DOHH2 (cell line): Measurements from ENCODE around the gene ZBTB25.

Experiments used
- H3F3A ChIP-seq: fragments of 200-600 bp; sonication (generic), shearing (Covaris generic); 2 replicates; pipeline ENCODE4 v1.6.0; 2016; ENCODE audit warnings: antibody characterized with exemption, mild to moderate bottlenecking; ENCODE audit not compliant: control insufficient read depth, insufficient read depth
- H3K27ac ChIP-seq: fragments of 200-600 bp; sonication (generic); 2 replicates; pipeline ENCODE4 v1.5.1; 2014; ENCODE audit warnings: low read depth, mild to moderate bottlenecking, low read length, moderate library complexity
- H3K27me3 ChIP-seq: fragments of 200-600 bp; sonication (generic); 2 replicates; pipeline ENCODE4 v1.6.1; 2014; ENCODE audit warnings: mild to moderate bottlenecking, low read length, mixed read lengths; ENCODE audit not compliant: control insufficient read depth
- H3K36me3 ChIP-seq: fragments of 200-600 bp; sonication (generic); 2 replicates; pipeline ENCODE4 v1.6.1; 2014; ENCODE audit warnings: mild to moderate bottlenecking, low read length, moderate library complexity, mixed read lengths; ENCODE audit not compliant: control insufficient read depth
- H3K4me1 ChIP-seq: fragments of 200-600 bp; sonication (generic); 2 replicates; pipeline ENCODE4 v1.6.1; 2014; ENCODE audit warnings: mild to moderate bottlenecking, low read length, mixed read lengths; ENCODE audit not compliant: control insufficient read depth
- H3K4me2 ChIP-seq: fragments of 200-600 bp; sonication (generic); 2 replicates; pipeline ENCODE4 v1.6.0; 2014; ENCODE audit warnings: mild to moderate bottlenecking, low read length, moderate library complexity
- H3K4me3 ChIP-seq: fragments of 200-600 bp; sonication (generic); 2 replicates; pipeline ENCODE4 v1.5.1; 2014; ENCODE audit warnings: mild to moderate bottlenecking, low read length, mixed read lengths
- H3K79me2 ChIP-seq: fragments of 200-600 bp; sonication (generic); 2 replicates; pipeline ENCODE4 v1.6.1; 2014; ENCODE audit warnings: mild to moderate bottlenecking, low read length, mixed read lengths; ENCODE audit not compliant: control insufficient read depth
- H3K9me2 ChIP-seq: fragments of 200-600 bp; sonication (generic); replicated peaks from 2 replicates; pipeline ENCODE4 v1.6.1; 2014; ENCODE audit warnings: mild to moderate bottlenecking, low read length, mixed read lengths; ENCODE audit not compliant: control insufficient read depth
- H3K9me3 ChIP-seq: fragments of 200-600 bp; sonication (generic); 2 replicates; pipeline ENCODE4 v1.6.1; 2014; ENCODE audit warnings: antibody characterized with exemption, low read length, mixed read lengths; ENCODE audit not compliant: control insufficient read depth, insufficient read depth
- H4K20me1 ChIP-seq: fragments of 200-600 bp; sonication (generic); 2 replicates; pipeline ENCODE4 v1.6.0; 2014; ENCODE audit warnings: low read depth, mild to moderate bottlenecking, antibody characterized with exemption, low read length, moderate library complexity; ENCODE audit not compliant: control insufficient read depth, insufficient read depth
- CTCF ChIP-seq: fragments of 200-600 bp; sonication (generic); IDR thresholded peaks from one replicate; pipeline ENCODE4 v1.5.1; 2014; ENCODE audit warnings: antibody characterized with exemption, mild to moderate bottlenecking, low read depth, low read length; ENCODE audit not compliant: poor library complexity, severe bottlenecking
- EZH2phosphoT487 ChIP-seq: fragments of 200-600 bp; sonication (generic); IDR thresholded peaks from 2 replicates; pipeline ENCODE4 v1.6.1; 2017; ENCODE audit warnings: borderline replicate concordance, mild to moderate bottlenecking, antibody characterized with exemption, low read length, moderate library complexity, mixed read lengths

Gene ZBTB25

GRCh38 chr14:64459405-64460136, 44.1 kb downstream of the ZBTB25 start:
- H3K4me3 ChIP-seq, result no peak overlapping the region
- no peaks in the 10 kb centered on the region for H3K9me3 ChIP-seq
- H3K36me3 ChIP-seq, result peaks cover 65% of the 10 kb centered on the region
- TF ChIP-seq CTCF (no peak), EZH2phosphoT487 (no peak)
- no peaks in the 10 kb centered on the region for H3K79me2 ChIP-seq
- H3F3A ChIP-seq, result peaks cover 16% of the 10 kb centered on the region; the same call in 1 of the 2 replicates
- no peaks in the 10 kb centered on the region for H3K9me2 ChIP-seq
- H3K4me1 ChIP-seq, result peaks cover 27% of the 10 kb centered on the region
- H3K4me2 ChIP-seq, result no peak overlapping the region
- no peaks in the 10 kb centered on the region for H4K20me1 ChIP-seq
- no peak overlapping the region for H3K27ac ChIP-seq
- H3K27me3 ChIP-seq, result no peaks in the 10 kb centered on the region

- no peak overlapping the region for H3K4me2 ChIP-seq
- no peak overlapping the region for H3K4me3 ChIP-seq
- no peaks in the 10 kb centered on the region for H3K79me2 ChIP-seq
- no peaks in the 10 kb centered on the region for H4K20me1 ChIP-seq
- H3K4me1 ChIP-seq, result peaks cover 9% of the 10 kb centered on the region
- no peaks in the 10 kb centered on the region for H3K9me3 ChIP-seq
- H3K27me3 ChIP-seq, result no peaks in the 10 kb centered on the region
- no peaks in the 10 kb centered on the region for H3K9me2 ChIP-seq
- TF ChIP-seq CTCF (no peak), EZH2phosphoT487 (no peak)
- H3K36me3 ChIP-seq, result peaks cover 89% of the 10 kb centered on the region
- no peak overlapping the region for H3K27ac ChIP-seq
- H3F3A ChIP-seq, result 0 out of 2 replicates have a peak, but pooled peaks cover 2% of the 10 kb centered on the region
These were observed 49.0 kb downstream of the ZBTB25 start for GRCh38 chr14:64454671-64455070.

- Histone ChIP-seq H3K9me3 (no peaks in the 10 kb centered on the region), H3K9me2 (no peaks in the 10 kb centered on the region), H3K4me3 (no peak overlapping the region), H3F3A (no peaks in the 10 kb centered on the region), H4K20me1 (no peaks in the 10 kb centered on the region; the same call in 1 of the 2 replicates), H3K4me1 (peaks cover 14% of the 10 kb centered on the region), H3K27me3 (no peaks in the 10 kb centered on the region), H3K27ac (no peak overlapping the region), H3K4me2 (no peak overlapping the region), H3K79me2 (no peaks in the 10 kb centered on the region), H3K36me3 (peaks cover 81% of the 10 kb centered on the region)
- no peak for TF ChIP-seq CTCF
- TF ChIP-seq EZH2phosphoT487, result no peak
These were observed 53.4 kb downstream of the ZBTB25 start for GRCh38 chr14:64450255-64450654.
